Adrenal gland (tissue), 5 donors: ENCODE measurements around the gene FUT4.

Source experiments
- POLR2A ChIP-seq, 2 donors: fragments of 450-650 bp; IDR thresholded peaks; one replicate each; pipeline ENCODE4 v1.6.1; 2017; ENCODE audit warnings: antibody characterized with exemption in 2 of 2, mild to moderate bottlenecking in 2 of 2, moderate library complexity in 1 of 2
- TF ChIP-seq, protein P1 (sequence below), 6 experiments: fragments of 450-650 bp in 4 of 6; fragments of 200-600 bp in 2 of 6; sonication (generic) in 1 of 6; IDR thresholded peaks; 1 replicate in 5 of 6; 2 replicates in 1 of 6; pipeline versions ENCODE4 v1.5.1 to v1.8.0; 2016 to 2021; ENCODE audit warnings: antibody characterized with exemption in 6 of 6, mild to moderate bottlenecking in 2 of 6, moderate library complexity in 1 of 6
- donor health status: DM: no; HTN: no; CAD: no.

DNA sequence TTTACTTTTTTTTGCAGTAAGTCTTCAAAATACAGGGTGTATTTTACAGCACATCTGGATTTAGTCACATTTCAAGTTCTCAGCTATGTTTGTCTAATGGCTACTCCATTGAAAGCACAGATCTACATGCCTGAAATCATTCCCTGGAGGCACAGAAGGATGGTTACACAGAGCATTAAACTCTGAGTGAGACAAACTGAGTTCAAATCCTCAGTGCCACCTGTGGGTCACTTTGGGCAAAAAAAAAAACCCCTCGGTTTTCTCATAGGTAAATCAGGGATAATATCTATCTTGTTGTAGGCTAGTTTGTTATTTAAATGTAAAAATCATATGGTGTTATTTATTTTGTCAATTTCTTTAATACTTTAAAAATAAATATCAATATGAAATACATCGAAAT, 42.2 kb upstream of the FUT4 start:
- TF ChIP-seq, protein P1, sequence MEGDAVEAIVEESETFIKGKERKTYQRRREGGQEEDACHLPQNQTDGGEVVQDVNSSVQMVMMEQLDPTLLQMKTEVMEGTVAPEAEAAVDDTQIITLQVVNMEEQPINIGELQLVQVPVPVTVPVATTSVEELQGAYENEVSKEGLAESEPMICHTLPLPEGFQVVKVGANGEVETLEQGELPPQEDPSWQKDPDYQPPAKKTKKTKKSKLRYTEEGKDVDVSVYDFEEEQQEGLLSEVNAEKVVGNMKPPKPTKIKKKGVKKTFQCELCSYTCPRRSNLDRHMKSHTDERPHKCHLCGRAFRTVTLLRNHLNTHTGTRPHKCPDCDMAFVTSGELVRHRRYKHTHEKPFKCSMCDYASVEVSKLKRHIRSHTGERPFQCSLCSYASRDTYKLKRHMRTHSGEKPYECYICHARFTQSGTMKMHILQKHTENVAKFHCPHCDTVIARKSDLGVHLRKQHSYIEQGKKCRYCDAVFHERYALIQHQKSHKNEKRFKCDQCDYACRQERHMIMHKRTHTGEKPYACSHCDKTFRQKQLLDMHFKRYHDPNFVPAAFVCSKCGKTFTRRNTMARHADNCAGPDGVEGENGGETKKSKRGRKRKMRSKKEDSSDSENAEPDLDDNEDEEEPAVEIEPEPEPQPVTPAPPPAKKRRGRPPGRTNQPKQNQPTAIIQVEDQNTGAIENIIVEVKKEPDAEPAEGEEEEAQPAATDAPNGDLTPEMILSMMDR (IDR thresholded peaks at IDR 0.05) = no peak
- TF ChIP-seq POLR2A (IDR thresholded peaks at IDR 0.05) = no peak
